Esophagus squamous epithelium (tissue), 4 donors: Measurements from ENCODE around the gene HNRNPA1L2.

Experiments
- POLR2A ChIP-seq, 4 donors: fragments of 450-650 bp; IDR thresholded peaks; one replicate each; pipeline ENCODE4 v1.6.1; 2017; ENCODE audit warnings: antibody characterized with exemption in 4 of 4, mild to moderate bottlenecking in 4 of 4, moderate library complexity in 3 of 4
- TF ChIP-seq, protein P1 (sequence below), 6 experiments: fragments of 450-650 bp in 4 of 6; fragments of 200-600 bp in 2 of 6; sonication (generic) in 2 of 6; IDR thresholded peaks; one replicate each; pipeline ENCODE4 v1.5.1; 2016 to 2019; ENCODE audit warnings: antibody characterized with exemption in 6 of 6, mild to moderate bottlenecking in 4 of 6, moderate library complexity in 4 of 6

DNA sequence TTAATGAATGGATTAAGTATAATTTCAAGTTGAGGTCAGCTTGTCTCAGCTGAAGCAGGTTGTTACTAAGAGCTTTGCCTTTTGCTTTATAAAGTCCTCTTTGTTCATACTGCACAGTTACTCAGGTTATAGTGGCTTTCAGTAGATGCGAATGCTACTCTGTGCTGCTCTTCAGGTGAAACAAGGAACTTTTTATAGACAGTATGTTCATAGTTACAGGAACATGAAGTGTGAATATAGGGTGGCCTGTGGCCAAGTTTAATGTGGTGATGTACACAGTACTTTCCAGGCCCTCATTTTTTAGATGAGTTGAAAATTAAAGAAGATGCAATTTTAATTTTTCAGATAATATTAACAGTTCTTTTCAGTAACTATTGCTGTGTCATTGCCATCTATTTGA lies 31.2 kb downstream of the HNRNPA1L2 start:
- TF ChIP-seq, protein P1, sequence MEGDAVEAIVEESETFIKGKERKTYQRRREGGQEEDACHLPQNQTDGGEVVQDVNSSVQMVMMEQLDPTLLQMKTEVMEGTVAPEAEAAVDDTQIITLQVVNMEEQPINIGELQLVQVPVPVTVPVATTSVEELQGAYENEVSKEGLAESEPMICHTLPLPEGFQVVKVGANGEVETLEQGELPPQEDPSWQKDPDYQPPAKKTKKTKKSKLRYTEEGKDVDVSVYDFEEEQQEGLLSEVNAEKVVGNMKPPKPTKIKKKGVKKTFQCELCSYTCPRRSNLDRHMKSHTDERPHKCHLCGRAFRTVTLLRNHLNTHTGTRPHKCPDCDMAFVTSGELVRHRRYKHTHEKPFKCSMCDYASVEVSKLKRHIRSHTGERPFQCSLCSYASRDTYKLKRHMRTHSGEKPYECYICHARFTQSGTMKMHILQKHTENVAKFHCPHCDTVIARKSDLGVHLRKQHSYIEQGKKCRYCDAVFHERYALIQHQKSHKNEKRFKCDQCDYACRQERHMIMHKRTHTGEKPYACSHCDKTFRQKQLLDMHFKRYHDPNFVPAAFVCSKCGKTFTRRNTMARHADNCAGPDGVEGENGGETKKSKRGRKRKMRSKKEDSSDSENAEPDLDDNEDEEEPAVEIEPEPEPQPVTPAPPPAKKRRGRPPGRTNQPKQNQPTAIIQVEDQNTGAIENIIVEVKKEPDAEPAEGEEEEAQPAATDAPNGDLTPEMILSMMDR (IDR thresholded peaks at IDR 0.05), result no peak
- TF ChIP-seq POLR2A (IDR thresholded peaks at IDR 0.05), result no peak
